T-cell (primary cell): ENCODE data around the gene MMAB. TPM values are rescaled to one million over a fixed set of nuclear protein-coding genes. Genes with fewer than 3 reads are reported as not detected.

Experiments
- ATAC-seq, 4 experiments: fragments of 200-7000 bp in 3 of 4; fragments of 150-1000 bp in 1 of 4; cut with Tn5 transposase; replicated peaks in 1 of 4; 1 replicate in 3 of 4; 2 replicates in 1 of 4; pipeline ENCODE4 v1.10.0; 2021; ENCODE audit warnings: moderate library complexity in 3 of 4, mild to moderate bottlenecking in 2 of 4, moderate number of reproducible peaks in 1 of 4
- CTCF ChIA-PET, 2 donors: fragments of 300-600 bp; sonication (Branson Sonifier 250); formaldehyde crosslinking; loops; one replicate each; lab custom pipeline; 2022; ENCODE audit warnings: antibody characterized with exemption in 2 of 2; lab: Charles Lee
- POLR2A ChIA-PET, 2 donors: fragments of 300-600 bp; sonication (Branson Sonifier 250); formaldehyde crosslinking; loops; one replicate each; lab custom pipeline; 2022; ENCODE audit warnings: antibody characterized with exemption in 2 of 2; lab: Charles Lee
- DNase-seq, 35 experiments: peaks; one replicate each; pipeline versions ENCODE4 v3.0.0 to v3.0.0-alpha.2; 2013 to 2023
- H3K27ac ChIP-seq: one replicate; pipeline ENCODE4 v1.5.1; 2013; ENCODE audit warnings: low read length
- H3K27me3 ChIP-seq, 2 experiments: replicated peaks in 1 of 2; 1 replicate in 1 of 2; 2 replicates in 1 of 2; pipeline versions ENCODE4 v1.6.1 to v1.7.0; 2013; ENCODE audit warnings: low read length in 1 of 2, mixed read lengths in 1 of 2; ENCODE audit not compliant: control insufficient read depth in 2 of 2, insufficient read depth in 2 of 2; ENCODE audit errors: extremely low read depth in 1 of 2
- H3K36me3 ChIP-seq, 2 donors: 1 replicate in 1 of 2; 2 replicates in 1 of 2; pipeline versions ENCODE4 v1.6.1 to v1.7.0; 2013; ENCODE audit warnings: low read length in 1 of 2; ENCODE audit not compliant: control insufficient read depth in 2 of 2, insufficient read depth in 1 of 2; ENCODE audit errors: extremely low read depth in 1 of 2
- H3K4me1 ChIP-seq, 2 experiments: 1 replicate in 1 of 2; 2 replicates in 1 of 2; pipeline versions ENCODE4 v1.6.1 to v1.7.0; 2013; ENCODE audit warnings: low read length in 2 of 2, mixed read lengths in 1 of 2; ENCODE audit not compliant: insufficient read depth in 2 of 2, control insufficient read depth in 1 of 2; ENCODE audit errors: extremely low read depth in 1 of 2
- H3K4me3 ChIP-seq, 2 donors: 1 replicate in 1 of 2; 2 replicates in 1 of 2; pipeline versions ENCODE4 v1.5.1 to v1.7.0; 2013; ENCODE audit warnings: mild to moderate bottlenecking in 2 of 2, low read length in 1 of 2, moderate library complexity in 1 of 2; ENCODE audit not compliant: control insufficient read depth in 1 of 2; ENCODE audit errors: extremely low read depth in 1 of 2
- H3K9me3 ChIP-seq: 2 replicates; pipeline ENCODE4 v1.7.0; 2013
- H3K27ac Mint-ChIP-seq, 2 donors: one replicate each; pipeline ENCODE4 v1.8.0; 2020 to 2021; ENCODE audit warnings: mild to moderate bottlenecking in 2 of 2, mixed read lengths in 2 of 2
- H3K27me3 Mint-ChIP-seq, 2 donors: one replicate each; pipeline ENCODE4 v1.8.0; 2021 to 2022; ENCODE audit warnings: mixed read lengths in 2 of 2
- H3K36me3 Mint-ChIP-seq: one replicate; pipeline ENCODE4 v1.8.0; 2021; ENCODE audit warnings: mixed read lengths
- H3K4me1 Mint-ChIP-seq, 3 donors: one replicate each; pipeline ENCODE4 v1.8.0; 2020 to 2022; ENCODE audit warnings: mixed read lengths in 3 of 3, mild to moderate bottlenecking in 1 of 3
- H3K4me3 Mint-ChIP-seq, 3 donors: one replicate each; pipeline ENCODE4 v1.8.0; 2020 to 2022; ENCODE audit warnings: mild to moderate bottlenecking in 3 of 3, mixed read lengths in 3 of 3, moderate library complexity in 3 of 3
- H3K9me3 Mint-ChIP-seq, 3 donors: one replicate each; pipeline ENCODE4 v1.8.0; 2020 to 2022; ENCODE audit warnings: mixed read lengths in 3 of 3
- WGBS: methylation state at CpG from one replicate; pipeline ENCODE4 v1.1.5; 2013; ENCODE audit warnings: missing lambda C conversion rate; ENCODE audit not compliant: insufficient coverage; 5-methylcytosine and 5-hydroxymethylcytosine counted together
- total RNA-seq, 35 experiments: library from RNA in 6 of 35; stranded (reverse) in 6 of 35; fragments of 120-200 nt in 1 of 35; gene quantifications; one replicate each; pipeline versions ENCODE4 v1.2.1 to v1.2.4 and lab custom pipeline; 2013 to 2026

MMAB gene
- total RNA-seq, 5 donors from 2014 or later (not counting 1 experiment from before 2014, with no cell fraction given) = 11.4 to 23.2 (median 15.2) TPM

DNA sequence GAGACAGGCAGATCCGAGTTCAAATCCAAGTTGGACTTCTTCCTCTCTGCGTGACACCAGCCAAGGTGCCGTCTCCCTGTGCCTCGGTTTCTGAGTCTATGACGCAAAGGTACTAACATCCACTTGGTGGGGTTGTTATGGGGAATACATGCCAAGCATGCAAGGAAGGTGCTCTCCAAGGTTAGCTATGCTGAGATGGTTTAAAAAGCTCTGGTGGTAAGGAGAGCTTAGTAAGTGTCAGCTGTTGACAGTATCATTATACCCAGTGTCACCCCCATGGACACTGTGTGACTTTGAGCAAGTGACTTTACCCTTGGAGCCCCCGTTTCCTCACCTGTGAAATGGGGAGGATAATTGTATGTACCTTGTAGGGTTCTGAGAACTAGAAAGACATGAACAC lies 22.2 kb downstream of the MMAB start:
- no peaks in the 10 kb centered on the region for H3K9me3 Mint-ChIP-seq
- WGBS = 100% methylated on average over 1 of the region's 6 CpGs
- no peaks in the 10 kb centered on the region for H3K4me1 Mint-ChIP-seq
- Histone ChIP-seq H3K27me3 (peaks cover 0 to 30% of the 10 kb centered on the region in 2 experiments), H3K4me3 (no peak overlapping the region), H3K27ac (no peak overlapping the region), H3K9me3 (no peaks in the 10 kb centered on the region), H3K36me3 (no peaks in the 10 kb centered on the region), H3K4me1 (peaks cover 0 to 2% of the 10 kb centered on the region in 2 experiments)
- H3K27me3 Mint-ChIP-seq = peaks cover 16 to 29% of the 10 kb centered on the region in 2 donors
- H3K36me3 Mint-ChIP-seq = no peaks in the 10 kb centered on the region
- ChIA-PET CTCF (no interaction called here), POLR2A (no interaction called here)
- H3K4me3 Mint-ChIP-seq = no peak overlapping the region
- ATAC-seq (no peak), DNase-seq (no peak)
- H3K27ac Mint-ChIP-seq = no peak overlapping the region

DNA sequence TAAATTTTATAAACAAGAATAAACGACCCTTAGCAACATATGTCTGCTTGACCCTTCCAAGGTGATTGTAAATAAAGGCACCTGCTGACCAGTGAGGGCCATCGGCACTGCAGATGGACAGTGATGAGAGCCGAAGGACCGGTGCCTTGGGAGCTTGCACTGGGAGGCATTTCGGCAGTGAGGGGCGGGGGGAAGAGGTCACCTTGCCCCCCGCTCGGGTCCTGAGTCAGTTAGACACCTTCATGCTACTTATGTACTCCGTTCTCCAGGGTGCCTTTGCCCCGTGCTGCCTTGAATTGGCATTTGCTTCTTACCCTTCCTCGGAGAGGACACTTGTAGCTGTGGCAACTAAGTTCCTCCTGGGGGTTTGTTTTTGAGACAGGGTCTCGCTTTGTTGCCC lies 23.0 kb downstream of the MMAB start:
- DNase-seq = no peak
- Mint-ChIP-seq H3K4me3 (no peak overlapping the region), H3K27me3 (peaks cover 16 to 30% of the 10 kb centered on the region in 2 donors)

DNA sequence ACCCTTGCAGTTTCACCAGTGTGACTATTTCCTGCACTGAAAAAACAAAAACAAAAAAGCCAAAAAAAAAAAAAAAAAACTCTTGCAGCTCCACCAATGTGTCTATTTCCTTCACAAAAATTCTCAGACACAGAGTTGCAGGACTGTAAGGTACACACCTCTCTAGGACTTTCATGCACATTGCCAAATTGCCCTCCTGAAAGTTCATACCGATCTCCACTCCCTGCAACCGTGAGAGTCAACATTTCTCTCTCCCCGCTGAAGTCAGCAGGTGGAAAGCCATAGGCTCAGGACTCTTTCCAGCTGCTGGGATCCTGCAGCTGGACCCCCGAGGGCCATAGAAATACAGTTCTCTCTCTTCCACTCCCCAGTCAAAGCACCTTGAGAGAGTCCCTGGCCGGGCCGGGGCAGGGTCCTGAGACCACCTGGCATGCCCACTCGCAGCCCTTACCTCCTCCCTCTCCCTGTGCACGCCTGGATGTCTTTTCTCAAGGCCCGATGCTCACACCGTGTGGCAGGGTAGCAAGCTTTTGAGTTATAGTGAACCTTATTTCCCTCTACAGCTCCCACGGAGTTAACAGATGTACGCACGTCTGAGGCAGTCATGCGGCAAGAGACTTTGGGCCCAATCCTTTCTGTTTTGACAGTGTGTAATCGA lies 23.6 kb downstream of the MMAB start:
- ChIA-PET CTCF (interaction anchor here (0.6 to 0.7 kb wide), 3 partner anchors 27 to 122 kb away, joined by 4 to 7 read pairs (median 6); no protein-coding TSS in a partner anchor), POLR2A (no interaction called here)
- 92% methylated on average over 7 of the region's 15 CpGs for WGBS
- Histone ChIP-seq H3K9me3 (no peaks in the 10 kb centered on the region), H3K4me3 (no peak overlapping the region), H3K4me1 (peaks cover 3 to 16% of the 10 kb centered on the region in 2 experiments), H3K27me3 (peaks cover 0 to 36% of the 10 kb centered on the region in 2 experiments), H3K27ac (no peak overlapping the region), H3K36me3 (no peaks in the 10 kb centered on the region)
- H3K4me1 Mint-ChIP-seq = peaks cover 6 to 7% (median 7%) of the 10 kb centered on the region in 3 donors
- H3K4me3 Mint-ChIP-seq = no peak overlapping the region
- DNase-seq = no peak
- H3K36me3 Mint-ChIP-seq = no peaks in the 10 kb centered on the region
- no peak overlapping the region for H3K27ac Mint-ChIP-seq
- H3K9me3 Mint-ChIP-seq = no peaks in the 10 kb centered on the region
- ATAC-seq = no peak
- peaks cover 16 to 30% of the 10 kb centered on the region in 2 donors for H3K27me3 Mint-ChIP-seq

More for the DNA sequence above, 23.0 kb downstream of the MMAB start:
- no peaks in the 10 kb centered on the region for H3K9me3 ChIP-seq
- peaks cover 0 to 36% of the 10 kb centered on the region in 2 experiments for H3K27me3 ChIP-seq
- Mint-ChIP-seq H3K9me3 (no peaks in the 10 kb centered on the region), H3K36me3 (no peaks in the 10 kb centered on the region), H3K4me1 (peaks cover under 1 to 2% (median 1%) of the 10 kb centered on the region in 3 donors), H3K27ac (no peak overlapping the region)
- ChIA-PET POLR2A (no interaction called here), CTCF (interaction anchor here in 1 of 2 donors (0.7 kb wide), 1 partner anchor 122 kb away, joined by 7 read pairs; no protein-coding TSS in a partner anchor)
- H3K4me1 ChIP-seq = peaks cover 1 to 10% of the 10 kb centered on the region in 2 experiments
- H3K4me3 ChIP-seq = no peak overlapping the region
- no peaks in the 10 kb centered on the region for H3K36me3 ChIP-seq
- no peak for ATAC-seq
- WGBS = 75% methylated on average over 8 of the region's 12 CpGs
- no peak overlapping the region for H3K27ac ChIP-seq

DNA sequence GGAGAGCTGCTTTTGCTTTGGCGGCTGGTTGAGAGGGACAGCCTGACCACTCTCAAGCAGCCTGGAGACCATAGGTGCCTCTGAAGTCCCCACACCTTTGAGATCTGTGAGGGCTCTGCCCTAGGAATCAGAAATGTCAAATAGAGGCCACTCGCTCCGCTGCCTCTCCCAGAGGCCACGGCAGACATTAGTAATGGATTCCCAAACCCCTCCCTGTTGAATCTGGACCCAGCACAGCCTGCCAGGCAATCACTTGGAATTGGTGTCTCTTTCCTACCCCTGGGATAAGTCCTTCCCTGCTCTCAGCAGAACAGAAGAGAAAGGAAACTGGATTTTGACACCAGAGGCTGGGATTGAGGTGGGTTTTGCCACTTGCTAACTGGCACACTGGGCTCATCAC lies 25.0 kb downstream of the MMAB start:
- Histone ChIP-seq H3K4me1 (peaks cover 3 to 20% of the 10 kb centered on the region in 2 experiments), H3K27ac (no peak overlapping the region), H3K9me3 (no peaks in the 10 kb centered on the region), H3K27me3 (peaks cover 0 to 36% of the 10 kb centered on the region in 2 experiments), H3K36me3 (no peaks in the 10 kb centered on the region), H3K4me3 (no peak overlapping the region)
- ATAC-seq (no peak), DNase-seq (no peak)
- H3K36me3 Mint-ChIP-seq = no peaks in the 10 kb centered on the region
- 94% methylated on average over 4 of the region's 4 CpGs for WGBS
- no peak overlapping the region for H3K27ac Mint-ChIP-seq
- no peak overlapping the region for H3K4me3 Mint-ChIP-seq
- peaks cover 8 to 13% (median 9%) of the 10 kb centered on the region in 3 donors for H3K4me1 Mint-ChIP-seq
- H3K9me3 Mint-ChIP-seq = no peaks in the 10 kb centered on the region
- peaks cover 16 to 30% of the 10 kb centered on the region in 2 donors for H3K27me3 Mint-ChIP-seq
- CTCF ChIA-PET = no interaction called here
- POLR2A ChIA-PET = no interaction called here

DNA sequence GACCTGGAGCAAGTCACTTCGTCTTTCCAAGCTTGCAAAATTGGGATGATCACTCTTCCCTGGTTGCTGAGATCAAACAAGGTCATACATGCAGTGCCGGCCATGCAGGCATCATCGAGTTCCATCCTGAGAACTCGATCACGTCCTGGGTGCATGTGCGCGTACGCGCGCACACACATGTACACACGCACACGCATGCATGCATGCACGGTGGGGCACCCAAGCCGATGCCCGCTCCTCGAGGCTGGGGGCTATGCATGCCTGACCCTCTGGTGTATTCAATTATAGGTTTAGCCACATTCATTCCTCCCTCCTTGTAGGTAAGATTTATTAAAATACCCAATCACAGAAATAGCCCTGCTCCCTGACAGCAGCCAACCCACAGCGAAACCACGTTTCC lies 26.0 kb downstream of the MMAB start:
- Histone ChIP-seq H3K4me1 (peaks cover 3 to 20% of the 10 kb centered on the region in 2 experiments), H3K4me3 (no peak overlapping the region), H3K27me3 (peaks cover 0 to 36% of the 10 kb centered on the region in 2 experiments), H3K9me3 (no peaks in the 10 kb centered on the region), H3K36me3 (no peaks in the 10 kb centered on the region), H3K27ac (no peak overlapping the region)
- ATAC-seq (no peak), DNase-seq (no peak)
- WGBS = 71% methylated on average over 5 of the region's 18 CpGs
- peaks cover 8 to 13% (median 9%) of the 10 kb centered on the region in 3 donors for H3K4me1 Mint-ChIP-seq
- H3K4me3 Mint-ChIP-seq = no peak overlapping the region
- peaks cover 16 to 30% of the 10 kb centered on the region in 2 donors for H3K27me3 Mint-ChIP-seq
- H3K27ac Mint-ChIP-seq = no peak overlapping the region
- ChIA-PET CTCF (no interaction called here), POLR2A (no interaction called here)
- no peaks in the 10 kb centered on the region for H3K9me3 Mint-ChIP-seq
- H3K36me3 Mint-ChIP-seq = no peaks in the 10 kb centered on the region

DNA sequence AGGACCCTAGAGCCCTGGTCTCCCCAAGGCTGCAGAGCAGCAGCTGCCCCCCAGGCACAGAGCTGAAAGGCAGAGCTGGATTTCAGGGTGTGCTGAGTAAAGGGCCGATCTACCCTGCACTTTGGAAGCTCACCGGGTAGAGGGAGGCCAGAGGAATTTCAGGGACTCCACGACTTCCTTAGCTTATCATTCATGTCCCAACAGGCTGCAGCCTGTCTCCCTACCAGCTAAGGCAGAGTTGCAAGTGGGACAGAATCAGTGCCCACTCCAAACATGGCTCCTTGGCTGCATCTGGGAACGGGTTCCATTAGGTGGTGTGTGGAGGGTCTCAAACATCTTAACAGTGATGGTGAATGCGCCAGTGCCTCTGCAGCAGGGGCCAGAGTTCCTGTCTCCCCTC lies 27.5 kb downstream of the MMAB start:
- Mint-ChIP-seq H3K4me3 (no peak overlapping the region), H3K27ac (no peak overlapping the region), H3K4me1 (peaks cover 8 to 13% (median 9%) of the 10 kb centered on the region in 3 donors), H3K9me3 (no peaks in the 10 kb centered on the region), H3K27me3 (peaks cover 16 to 30% of the 10 kb centered on the region in 2 donors), H3K36me3 (no peaks in the 10 kb centered on the region)
- no peaks in the 10 kb centered on the region for H3K36me3 ChIP-seq
- no peak for ATAC-seq
- H3K4me3 ChIP-seq = no peak overlapping the region
- H3K27me3 ChIP-seq = peaks cover 0 to 36% of the 10 kb centered on the region in 2 experiments
- POLR2A ChIA-PET = no interaction called here
- H3K9me3 ChIP-seq = no peaks in the 10 kb centered on the region
- CTCF ChIA-PET = no interaction called here
- 90% methylated on average over 2 of the region's 5 CpGs for WGBS
- no peak for DNase-seq
- peaks cover 3 to 20% of the 10 kb centered on the region in 2 experiments for H3K4me1 ChIP-seq
- H3K27ac ChIP-seq = no peak overlapping the region
